Measurements from ENCODE around the gene CDYL2. TPM values are rescaled to one million over a fixed set of nuclear protein-coding genes. Genes with fewer than 3 reads are reported as not detected.

The CDYL2 gene
- total RNA-seq, 1 donor from 2014 or later: 1.8 TPM

GRCh38 chr16:80639636-80640035, 164.8 kb downstream of the CDYL2 start:
- Mint-ChIP-seq H3K9me3 (ENCODE audit: unreplicated experiment) (peaks cover 35% of the 10 kb centered on the region), H3K4me1 (ENCODE audit: unreplicated experiment) (no peaks in the 10 kb centered on the region), H3K4me3 (ENCODE audit: unreplicated experiment) (no peak overlapping the region), H3K27ac (ENCODE audit: unreplicated experiment) (no peak overlapping the region), H3K36me3 (ENCODE audit: unreplicated experiment) (no peaks in the 10 kb centered on the region), H3K27me3 (ENCODE audit: unreplicated experiment) (no peaks in the 10 kb centered on the region)
- DNase-seq (ENCODE audit: extremely low spot score, unreplicated experiment): no peak
- no peak for TF ChIP-seq CTCF (IDR thresholded peaks at IDR 0.05)

- Mint-ChIP-seq H3K9me3 (ENCODE audit: unreplicated experiment) (peaks cover 36% of the 10 kb centered on the region), H3K36me3 (ENCODE audit: unreplicated experiment) (no peaks in the 10 kb centered on the region), H3K4me3 (ENCODE audit: unreplicated experiment) (no peak overlapping the region), H3K4me1 (ENCODE audit: unreplicated experiment) (no peaks in the 10 kb centered on the region), H3K27me3 (ENCODE audit: unreplicated experiment) (no peaks in the 10 kb centered on the region), H3K27ac (ENCODE audit: unreplicated experiment) (no peak overlapping the region)
- no peak for TF ChIP-seq CTCF (IDR thresholded peaks at IDR 0.05)
- DNase-seq (ENCODE audit: extremely low spot score, unreplicated experiment): no peak
Measured at GRCh38 chr16:80637621-80638020, 166.8 kb downstream of the CDYL2 start.

- no peak for DNase-seq (ENCODE audit: extremely low spot score, unreplicated experiment)
- H3K4me1 Mint-ChIP-seq (ENCODE audit: unreplicated experiment): no peaks in the 10 kb centered on the region
- H3K4me3 Mint-ChIP-seq (ENCODE audit: unreplicated experiment): no peak overlapping the region
- no peak overlapping the region for H3K27ac Mint-ChIP-seq (ENCODE audit: unreplicated experiment)
- no peak for TF ChIP-seq CTCF (IDR thresholded peaks at IDR 0.05)
- H3K36me3 Mint-ChIP-seq (ENCODE audit: unreplicated experiment): no peaks in the 10 kb centered on the region
- no peaks in the 10 kb centered on the region for H3K27me3 Mint-ChIP-seq (ENCODE audit: unreplicated experiment)
- peaks cover 37% of the 10 kb centered on the region for H3K9me3 Mint-ChIP-seq (ENCODE audit: unreplicated experiment)
Measured at GRCh38 chr16:80631581-80631980, 172.8 kb downstream of the CDYL2 start.

GRCh38 chr16:80628254-80628653, 176.1 kb downstream of the CDYL2 start:
- no peaks in the 10 kb centered on the region for H3K4me1 Mint-ChIP-seq (ENCODE audit: unreplicated experiment)
- H3K27me3 Mint-ChIP-seq (ENCODE audit: unreplicated experiment): no peaks in the 10 kb centered on the region
- H3K4me3 Mint-ChIP-seq (ENCODE audit: unreplicated experiment): no peak overlapping the region
- H3K27ac Mint-ChIP-seq (ENCODE audit: unreplicated experiment): no peak overlapping the region
- H3K9me3 Mint-ChIP-seq (ENCODE audit: unreplicated experiment): peaks cover 32% of the 10 kb centered on the region
- no peaks in the 10 kb centered on the region for H3K36me3 Mint-ChIP-seq (ENCODE audit: unreplicated experiment)
- DNase-seq (ENCODE audit: extremely low spot score, unreplicated experiment): no peak
- TF ChIP-seq CTCF (IDR thresholded peaks at IDR 0.05): no peak

- Mint-ChIP-seq H3K36me3 (ENCODE audit: unreplicated experiment) (no peaks in the 10 kb centered on the region), H3K27ac (ENCODE audit: unreplicated experiment) (no peak overlapping the region)
Measured at GRCh38 chr16:80627108-80627507, 177.3 kb downstream of the CDYL2 start.

More at GRCh38 chr16:80627108-80627507, 177.3 kb downstream of the CDYL2 start:
- Mint-ChIP-seq H3K27me3 (ENCODE audit: unreplicated experiment) (no peaks in the 10 kb centered on the region), H3K4me3 (ENCODE audit: unreplicated experiment) (no peak overlapping the region), H3K9me3 (ENCODE audit: unreplicated experiment) (peaks cover 30% of the 10 kb centered on the region), H3K4me1 (ENCODE audit: unreplicated experiment) (no peaks in the 10 kb centered on the region)
- no peak for TF ChIP-seq CTCF (IDR thresholded peaks at IDR 0.05)
- DNase-seq (ENCODE audit: extremely low spot score, unreplicated experiment): no peak

Data from osteocyte (in vitro differentiated cells).